Activated CD8-positive, alpha-beta T cell treated with anti-CD3 and anti-CD28 coated beads, Interleukin-2, amount 10 ng/mL, durations not matched to agents 7 days and 5 days (primary cell): Measurements from ENCODE around the gene PPP3CA. TPM values are rescaled to one million over a fixed set of nuclear protein-coding genes. Genes with fewer than 3 reads are reported as not detected.

Experiments used
- ATAC-seq: fragments of 150-1000 bp; cut with Tn5 transposase; one replicate; pipeline ENCODE4 v1.10.0; 2021; ENCODE audit warnings: moderate library complexity
- CTCF ChIA-PET: fragments of 350-600 bp; sonication (Branson Sonifier 250); formaldehyde crosslinking; loops from one replicate; lab custom pipeline; 2021; ENCODE audit warnings: antibody characterized with exemption; lab: Charles Lee
- POLR2A ChIA-PET: fragments of 350-600 bp; sonication (Branson Sonifier 250); formaldehyde crosslinking; loops from one replicate; lab custom pipeline; 2021; ENCODE audit warnings: antibody characterized with exemption; lab: Charles Lee
- DNase-seq: peaks from one replicate; pipeline ENCODE4 v3.0.0-alpha.2; 2020
- H3K27ac Mint-ChIP-seq: one replicate; pipeline ENCODE4 v1.8.0; 2021; ENCODE audit warnings: mild to moderate bottlenecking, mixed read lengths
- H3K27me3 Mint-ChIP-seq: one replicate; pipeline ENCODE4 v1.8.0; 2021; ENCODE audit warnings: low read depth, mixed read lengths
- H3K36me3 Mint-ChIP-seq: one replicate; pipeline ENCODE4 v1.8.0; 2021; ENCODE audit warnings: low read depth, mixed read lengths
- H3K4me1 Mint-ChIP-seq: one replicate; pipeline ENCODE4 v1.8.0; 2021; ENCODE audit warnings: low read depth, mixed read lengths
- H3K4me3 Mint-ChIP-seq: one replicate; pipeline ENCODE4 v1.8.0; 2021; ENCODE audit warnings: mild to moderate bottlenecking, mixed read lengths
- H3K9me3 Mint-ChIP-seq: one replicate; pipeline ENCODE4 v1.8.0; 2022; ENCODE audit warnings: mixed read lengths; ENCODE audit not compliant: insufficient read depth
- total RNA-seq, 2 experiments: library from RNA; stranded (reverse); gene quantifications; one replicate each; pipeline ENCODE4 v1.2.3, GENCODE V29; 2021

Gene PPP3CA
- total RNA-seq, 2 experiments from 2014 or later, result 28.6 to 29.0 TPM

- no peak for DNase-seq
- ChIA-PET CTCF (interaction anchor here (1.0 to 2.5 kb wide), 5 partner anchors 20 to 179 kb away, joined by 3 to 6 read pairs (median 4); no protein-coding TSS in a partner anchor), POLR2A (interaction anchor here (1.2 to 1.3 kb wide), 2 partner anchors 9 to 70 kb away, joined by 3 to 4 read pairs; no protein-coding TSS in a partner anchor)
- ATAC-seq, result no peak
- peaks cover 19% of the 10 kb centered on the region for H3K27me3 Mint-ChIP-seq
- H3K27ac Mint-ChIP-seq, result peak overlapping the region; percentile 94
- H3K36me3 Mint-ChIP-seq, result peaks cover 8% of the 10 kb centered on the region
- peak overlapping the region; percentile 97 for H3K4me3 Mint-ChIP-seq
- H3K9me3 Mint-ChIP-seq, result no peaks in the 10 kb centered on the region
- peaks cover 30% of the 10 kb centered on the region for H3K4me1 Mint-ChIP-seq
Observed at GRCh38 chr4:101348367-101348827, 1.1 kb upstream of the PPP3CA start.

GRCh38 chr4:101347557-101348366 is 436 bp upstream of the PPP3CA start:
- H3K9me3 Mint-ChIP-seq, result no peaks in the 10 kb centered on the region
- DNase-seq (peak; percentile 99), ATAC-seq (peak; percentile 87)
- peaks cover 19% of the 10 kb centered on the region for H3K27me3 Mint-ChIP-seq
- CTCF ChIA-PET, result interaction anchor here (1.0 to 2.5 kb wide), 5 partner anchors 19 to 178 kb away, joined by 3 to 6 read pairs (median 4); no protein-coding TSS in a partner anchor
- peak overlapping the region; percentile 97 for H3K4me3 Mint-ChIP-seq
- H3K27ac Mint-ChIP-seq, result peak overlapping the region; percentile 94
- H3K4me1 Mint-ChIP-seq, result peaks cover 32% of the 10 kb centered on the region
- POLR2A ChIA-PET, result interaction anchor here (0.5 to 1.6 kb wide), 7 partner anchors 9 to 997 kb away, joined by 3 to 5 read pairs (median 3); partner anchors contain the start of gene SLC39A8
- peaks cover 8% of the 10 kb centered on the region for H3K36me3 Mint-ChIP-seq

- peak; percentile 16 for ATAC-seq
- peaks cover 9% of the 10 kb centered on the region for H3K36me3 Mint-ChIP-seq
- H3K4me3 Mint-ChIP-seq, result peak overlapping the region; percentile 97
- POLR2A ChIA-PET, result interaction anchor here (1.0 to 1.6 kb wide), 4 partner anchors 18 to 998 kb away, joined by 3 to 5 read pairs (median 4); partner anchors contain the start of gene SLC39A8
- peak overlapping the region; percentile 94 for H3K27ac Mint-ChIP-seq
- H3K4me1 Mint-ChIP-seq, result peaks cover 33% of the 10 kb centered on the region
- peak; percentile 65 for DNase-seq
- CTCF ChIA-PET, result interaction anchor here (1.1 to 2.5 kb wide), 2 partner anchors 18 to 162 kb away, joined by 3 to 6 read pairs; no protein-coding TSS in a partner anchor
- H3K9me3 Mint-ChIP-seq, result no peaks in the 10 kb centered on the region
- H3K27me3 Mint-ChIP-seq, result peaks cover 17% of the 10 kb centered on the region
Observed at GRCh38 chr4:101346351-101347266, 717 bp downstream of the PPP3CA start.

- Mint-ChIP-seq H3K4me3 (peak overlapping the region; percentile 97), H3K36me3 (peaks cover 12% of the 10 kb centered on the region), H3K27me3 (peaks cover 14% of the 10 kb centered on the region), H3K9me3 (no peaks in the 10 kb centered on the region), H3K27ac (peak overlapping the region; percentile 94), H3K4me1 (peaks cover 37% of the 10 kb centered on the region)
- ChIA-PET CTCF (interaction anchor here (1.1 to 1.2 kb wide), 2 partner anchors 83 to 161 kb away, joined by 3 read pairs; no protein-coding TSS in a partner anchor), POLR2A (interaction anchor here (1.0 kb wide), 1 partner anchor 17 kb away, joined by 4 read pairs; no protein-coding TSS in a partner anchor)
- no peak for ATAC-seq
- DNase-seq, result peak; percentile 62
Observed at GRCh38 chr4:101345596-101346350, 1.6 kb downstream of the PPP3CA start.

- Mint-ChIP-seq H3K4me1 (peaks cover 39% of the 10 kb centered on the region), H3K27me3 (peaks cover 10% of the 10 kb centered on the region), H3K36me3 (peaks cover 12% of the 10 kb centered on the region), H3K4me3 (peak overlapping the region; percentile 83), H3K27ac (peak overlapping the region; percentile 79), H3K9me3 (no peaks in the 10 kb centered on the region)
- ChIA-PET POLR2A (no interaction called here), CTCF (interaction anchor here (1.2 kb wide), 1 partner anchor 82 kb away, joined by 3 read pairs; no protein-coding TSS in a partner anchor)
- DNase-seq (peak; percentile 28), ATAC-seq (no peak)
Observed at GRCh38 chr4:101345271-101345595, 2.1 kb downstream of the PPP3CA start.

DNA sequence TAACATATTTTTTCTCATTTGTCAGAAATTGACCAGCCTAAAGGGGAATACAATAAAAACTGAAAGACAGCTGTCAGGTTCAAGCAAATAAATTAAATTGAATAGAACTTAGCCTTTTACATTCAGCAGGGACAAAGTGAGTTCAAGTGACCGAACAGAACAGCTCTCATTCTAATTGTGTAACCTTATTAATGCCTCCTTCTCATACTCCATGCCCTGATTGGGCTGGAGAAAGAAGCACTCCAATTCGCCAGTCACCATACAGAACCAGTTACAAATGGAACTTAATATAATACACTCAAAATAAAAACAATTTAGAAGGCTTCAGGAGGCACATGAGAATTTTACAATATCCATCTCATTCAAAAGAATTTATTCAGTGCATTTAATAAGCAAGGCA is 8.0 kb downstream of the PPP3CA start:
- no peak for DNase-seq
- Mint-ChIP-seq H3K27me3 (no peaks in the 10 kb centered on the region), H3K9me3 (no peaks in the 10 kb centered on the region), H3K27ac (no peak overlapping the region), H3K4me1 (peaks cover 30% of the 10 kb centered on the region), H3K4me3 (no peak overlapping the region), H3K36me3 (peaks cover 9% of the 10 kb centered on the region)
- no peak for ATAC-seq
- ChIA-PET CTCF (no interaction called here), POLR2A (no interaction called here)

DNA sequence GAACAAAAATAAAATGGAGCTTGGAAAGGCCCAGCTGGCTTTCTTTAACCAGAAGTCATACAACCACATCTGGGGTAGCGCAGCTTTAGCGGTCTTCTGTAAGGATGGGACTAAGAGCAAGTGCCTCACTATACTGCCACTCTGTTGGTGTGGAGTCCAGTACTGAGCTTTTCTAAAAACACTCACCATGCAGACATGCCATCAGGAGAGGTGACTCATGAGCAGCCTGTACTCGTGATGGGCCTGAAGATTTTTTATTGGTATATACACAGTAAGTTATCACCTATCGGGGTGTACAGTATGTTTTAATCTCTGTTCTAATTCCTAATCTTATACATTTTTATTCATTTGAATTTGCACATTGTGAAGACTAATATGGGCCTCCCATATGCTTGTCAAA is 9.6 kb downstream of the PPP3CA start:
- no peaks in the 10 kb centered on the region for H3K27me3 Mint-ChIP-seq
- peaks cover 24% of the 10 kb centered on the region for H3K4me1 Mint-ChIP-seq
- CTCF ChIA-PET, result interaction anchor here (1.0 kb wide), 1 partner anchor 11 kb away, joined by 4 read pairs; no protein-coding TSS in a partner anchor
- ATAC-seq (no peak), DNase-seq (no peak)
- peaks cover 7% of the 10 kb centered on the region for H3K36me3 Mint-ChIP-seq
- POLR2A ChIA-PET, result no interaction called here
- no peaks in the 10 kb centered on the region for H3K9me3 Mint-ChIP-seq
- no peak overlapping the region for H3K27ac Mint-ChIP-seq
- H3K4me3 Mint-ChIP-seq, result no peak overlapping the region

DNA sequence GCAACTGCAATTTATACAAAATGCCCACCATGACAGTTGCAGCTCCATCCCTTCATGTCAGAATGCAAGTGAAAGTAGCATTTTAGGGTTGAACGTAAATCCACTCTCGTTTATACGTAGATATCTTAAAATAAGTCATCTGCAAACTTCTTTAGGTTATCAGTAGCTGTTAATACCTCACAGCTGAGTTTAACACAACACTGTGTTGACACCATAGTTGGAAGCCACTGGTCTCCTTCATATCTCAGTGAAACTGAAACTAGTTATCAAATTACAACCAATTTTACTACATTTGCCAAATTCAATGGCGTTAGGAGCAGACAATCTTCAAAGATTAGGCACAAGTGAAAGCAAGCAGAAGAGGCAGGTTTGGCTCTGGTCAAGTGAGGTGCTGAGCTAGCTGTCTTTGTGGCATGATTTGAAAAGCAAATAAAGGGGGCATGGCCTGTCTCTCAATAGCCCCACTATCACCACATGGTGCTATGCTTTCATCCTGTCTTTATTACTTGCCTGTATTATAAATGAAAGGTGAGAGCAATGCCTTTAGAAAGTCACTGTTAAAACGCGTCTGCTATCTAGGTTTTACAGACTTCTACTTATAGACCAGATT is 12.3 kb downstream of the PPP3CA start:
- Mint-ChIP-seq H3K27me3 (no peaks in the 10 kb centered on the region), H3K9me3 (no peaks in the 10 kb centered on the region), H3K4me3 (no peak overlapping the region), H3K36me3 (peaks cover 2% of the 10 kb centered on the region), H3K4me1 (peaks cover 17% of the 10 kb centered on the region), H3K27ac (no peak overlapping the region)
- peak; percentile 39 for ATAC-seq
- ChIA-PET CTCF (no interaction called here), POLR2A (no interaction called here)
- DNase-seq, result no peak

- H3K36me3 Mint-ChIP-seq, result peaks cover 4% of the 10 kb centered on the region
- ChIA-PET POLR2A (no interaction called here), CTCF (no interaction called here)
- H3K27me3 Mint-ChIP-seq, result no peaks in the 10 kb centered on the region
- ATAC-seq (no peak), DNase-seq (no peak)
- H3K27ac Mint-ChIP-seq, result no peak overlapping the region
- H3K4me3 Mint-ChIP-seq, result no peak overlapping the region
- H3K9me3 Mint-ChIP-seq, result no peaks in the 10 kb centered on the region
- peaks cover 39% of the 10 kb centered on the region for H3K4me1 Mint-ChIP-seq
Observed at GRCh38 chr4:101332424-101332823, 14.9 kb downstream of the PPP3CA start.

- Mint-ChIP-seq H3K4me1 (peaks cover 43% of the 10 kb centered on the region), H3K9me3 (no peaks in the 10 kb centered on the region), H3K4me3 (no peak overlapping the region), H3K36me3 (peaks cover 10% of the 10 kb centered on the region), H3K27ac (no peak overlapping the region), H3K27me3 (peaks cover 5% of the 10 kb centered on the region)
- no peak for DNase-seq
- ATAC-seq, result no peak
- POLR2A ChIA-PET, result no interaction called here
- CTCF ChIA-PET, result no interaction called here
Observed at GRCh38 chr4:101331017-101331416, 16.3 kb downstream of the PPP3CA start.
